HEK293T (cell line): Measurements from ENCODE around the gene SLC16A6.

Experiments
- CTCF ChIA-PET: fragments of 350-600 bp; formaldehyde crosslinking; extraction: SDS; loops from one replicate; lab custom pipeline; 2021; ENCODE audit warnings: antibody characterized with exemption, inconsistent platforms; lab: Yijun Ruan, JAX
- POLR2A ChIA-PET: fragments of 350-600 bp; formaldehyde crosslinking; extraction: SDS; loops from one replicate; lab custom pipeline; 2020; ENCODE audit warnings: antibody characterized with exemption, inconsistent platforms; lab: Yijun Ruan, JAX
- DNase-seq: peaks from one replicate; pipeline ENCODE4 v3.0.0; 2012; ENCODE audit warnings: mixed read lengths; ENCODE audit errors: extremely low spot score
- ARNT ChIP-seq: fragments of 450-650 bp; IDR thresholded peaks from 2 replicates; pipeline ENCODE4 v1.6.1; 2017; ENCODE audit warnings: mild to moderate bottlenecking
- BHLHE40 ChIP-seq: fragments of 450-650 bp; IDR thresholded peaks from 2 replicates; pipeline ENCODE4 v1.6.1; 2016; ENCODE audit warnings: mild to moderate bottlenecking, moderate library complexity, borderline replicate concordance
- CTBP1 ChIP-seq: fragments of 450-650 bp; IDR thresholded peaks from 2 replicates; pipeline ENCODE4 v1.6.1; 2016; ENCODE audit warnings: borderline replicate concordance
- ELF4 ChIP-seq: fragments of 450-650 bp; IDR thresholded peaks from 2 replicates; pipeline ENCODE4 v1.6.1; 2017; ENCODE audit warnings: antibody characterized with exemption
- FOXA1 ChIP-seq: fragments of 450-650 bp; IDR thresholded peaks from 2 replicates; pipeline ENCODE4 v1.6.1; 2016; ENCODE audit warnings: mild to moderate bottlenecking
- FOXK2 ChIP-seq: fragments of 450-650 bp; IDR thresholded peaks from 2 replicates; pipeline ENCODE4 v1.6.1; 2016; ENCODE audit warnings: mild to moderate bottlenecking
- FOXM1 ChIP-seq: fragments of 450-650 bp; IDR thresholded peaks from 2 replicates; pipeline ENCODE4 v1.6.1; 2017; ENCODE audit warnings: mild to moderate bottlenecking, borderline replicate concordance
- HDGF ChIP-seq: fragments of 450-650 bp; IDR thresholded peaks from 2 replicates; pipeline ENCODE4 v1.6.1; 2017; ENCODE audit warnings: antibody characterized with exemption, borderline replicate concordance
- L3MBTL2 ChIP-seq: fragments of 450-650 bp; conservative IDR thresholded peaks from 2 replicates; pipeline ENCODE4 v1.6.1; 2016; ENCODE audit warnings: mild to moderate bottlenecking
- LEF1 ChIP-seq: fragments of 450-650 bp; IDR thresholded peaks from 2 replicates; pipeline ENCODE4 v1.6.1; 2017; ENCODE audit warnings: mild to moderate bottlenecking, borderline replicate concordance
- NFRKB ChIP-seq: fragments of 450-650 bp; IDR thresholded peaks from 2 replicates; pipeline ENCODE4 v1.6.1; 2016; ENCODE audit warnings: mild to moderate bottlenecking, moderate library complexity
- SP1 ChIP-seq: fragments of 450-650 bp; IDR thresholded peaks from 2 replicates; pipeline ENCODE4 v1.6.1; 2017
- SUZ12 ChIP-seq: fragments of 450-650 bp; IDR thresholded peaks from 2 replicates; pipeline ENCODE4 v1.6.1; 2016; ENCODE audit warnings: mild to moderate bottlenecking
- TARDBP ChIP-seq: fragments of 450-650 bp; IDR thresholded peaks from 2 replicates; pipeline ENCODE4 v1.6.1; 2016
- ZNF384 ChIP-seq: fragments of 450-650 bp; IDR thresholded peaks from 2 replicates; pipeline ENCODE4 v1.6.1; 2016

Gene SLC16A6

DNA sequence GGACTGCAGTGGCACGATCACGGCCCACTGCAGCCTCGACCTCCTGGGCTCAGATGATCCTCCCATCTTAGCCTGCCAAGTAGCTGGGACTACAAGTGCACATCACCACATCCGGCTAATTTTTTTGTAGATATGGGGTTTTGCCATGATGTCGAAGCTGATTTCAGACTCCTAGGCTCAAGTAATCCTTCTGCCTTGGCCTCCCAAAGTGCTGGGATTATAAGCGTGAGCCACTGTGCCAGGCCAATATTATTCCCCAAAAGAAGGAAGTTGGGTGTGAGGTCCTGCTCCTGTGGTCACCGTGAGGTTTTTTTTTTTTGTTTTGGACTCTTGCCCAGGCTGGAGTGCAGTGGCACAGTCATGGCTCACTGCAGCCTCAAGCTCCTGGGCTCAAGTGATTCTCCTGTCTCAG lies 41.6 kb downstream of the SLC16A6 start:
- no peak for TF ChIP-seq FOXK2
- TF ChIP-seq FOXA1 = no peak
- TF ChIP-seq ELF4 = no peak
- TF ChIP-seq SUZ12 = no peak
- no peak for TF ChIP-seq L3MBTL2
- no peak for TF ChIP-seq FOXM1
- no peak for DNase-seq
- POLR2A ChIA-PET = interaction anchor here (3.3 to 3.4 kb wide), 2 partner anchors 10 to 208 kb away, joined by 15 to 19 read pairs; partner anchors contain the start of gene WIPI1
- CTCF ChIA-PET = interaction anchor here (1.2 kb wide), 1 partner anchor 49 kb away, joined by 4 read pairs; no protein-coding TSS in a partner anchor

- no peak for DNase-seq
- ChIA-PET POLR2A (interaction anchor here (1.0 to 3.4 kb wide), 9 partner anchors 10 to 208 kb away, joined by 3 to 19 read pairs (median 9); partner anchors contain the start of genes ARSG, SLC16A6 and WIPI1), CTCF (interaction anchor here (0.5 to 1.2 kb wide), 3 partner anchors 43 to 81 kb away, joined by 3 to 4 read pairs (median 3); no protein-coding TSS in a partner anchor)
- TF ChIP-seq FOXK2 (no peak), ELF4 (no peak), TARDBP (no peak), SUZ12 (no peak), SP1 (no peak), NFRKB (no peak), L3MBTL2 (no peak), FOXA1 (no peak), LEF1 (no peak), BHLHE40 (no peak), ARNT (no peak), ZNF384 (no peak), FOXM1 (no peak)
These were observed 42.0 kb downstream of the SLC16A6 start for GRCh38 chr17:68248891-68249290.

GRCh38 chr17:68248199-68248825 lies 42.6 kb downstream of the SLC16A6 start:
- TF ChIP-seq LEF1 = no peak
- TF ChIP-seq CTBP1 = no peak
- ChIA-PET POLR2A (interaction anchor here (0.6 to 3.4 kb wide), 25 partner anchors 10 to 264 kb away, joined by 3 to 19 read pairs (median 4); partner anchors contain the start of genes ARSG, PRKAR1A, SLC16A6 and WIPI1), CTCF (interaction anchor here (0.5 to 1.2 kb wide), 5 partner anchors 12 to 214 kb away, joined by 3 to 8 read pairs (median 3); no protein-coding TSS in a partner anchor)
- no peak for DNase-seq

- TF ChIP-seq L3MBTL2 = peak; percentile 86
- TF ChIP-seq SUZ12 = no peak
- peak; percentile 45; the same call in 1 of the 2 replicates for TF ChIP-seq SP1
- TF ChIP-seq ZNF384 = no peak
- ChIA-PET POLR2A (interaction anchor here (0.6 to 3.4 kb wide), 26 partner anchors 9 to 265 kb away, joined by 3 to 19 read pairs (median 4); partner anchors contain the start of genes ARSG, PRKAR1A, SLC16A6 and WIPI1), CTCF (interaction anchor here (0.6 to 1.0 kb wide), 4 partner anchors 11 to 215 kb away, joined by 3 to 8 read pairs (median 3); no protein-coding TSS in a partner anchor)
- DNase-seq = peak; percentile 97
These were observed 43.3 kb downstream of the SLC16A6 start, which contains the start of gene AMZ2 for GRCh38 chr17:68247445-68248198. TSS of gene AMZ2 (plus strand) at chr17:68248043. CDS start at chr17:68250188, 2,145 bp downstream.

DNA sequence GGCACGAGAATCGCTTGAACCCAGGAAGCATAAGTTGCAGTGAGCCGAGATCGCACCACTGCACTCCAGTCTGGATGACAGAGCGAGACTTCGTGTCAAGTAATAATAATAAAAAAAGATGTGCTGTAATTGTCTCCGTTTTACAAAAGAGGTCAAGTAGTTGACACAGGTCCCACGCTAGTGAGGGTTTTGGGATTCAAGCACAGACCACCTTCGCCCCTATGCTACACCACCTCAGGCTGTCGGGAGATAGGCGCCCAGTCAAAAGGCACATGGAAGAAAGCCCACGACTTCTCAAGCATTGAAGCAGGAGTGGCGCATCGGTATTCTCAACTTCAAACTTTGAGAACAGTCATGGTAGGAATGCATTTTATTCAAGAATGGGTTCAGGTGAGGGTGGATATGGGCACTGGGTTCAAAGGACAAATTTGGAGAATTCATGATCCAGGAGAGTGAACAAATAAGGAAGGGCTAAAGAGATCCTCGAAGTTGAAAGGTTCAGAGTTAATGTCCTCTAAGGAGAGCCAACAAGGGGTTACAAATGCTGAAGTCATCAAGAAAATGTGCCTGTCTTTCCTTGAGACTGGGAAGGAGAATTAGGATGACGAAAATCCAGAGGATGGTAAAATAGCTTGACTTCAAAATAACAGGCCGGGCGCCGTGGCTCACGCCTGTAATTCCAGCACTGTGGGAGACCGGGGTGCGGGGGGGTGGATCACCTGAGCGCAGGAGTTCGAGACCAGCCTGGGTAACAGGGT lies 44.5 kb downstream of the SLC16A6 start:
- ChIA-PET CTCF (interaction anchor here (0.6 to 1.0 kb wide), 2 partner anchors 32 to 42 kb away, joined by 3 read pairs; no protein-coding TSS in a partner anchor), POLR2A (interaction anchor here (1.0 to 3.4 kb wide), 12 partner anchors 8 to 211 kb away, joined by 3 to 19 read pairs (median 9); partner anchors contain the start of gene WIPI1)
- DNase-seq = no peak
- no peak for TF ChIP-seq CTBP1
- TF ChIP-seq FOXK2 = no peak
- no peak for TF ChIP-seq SUZ12
- no peak for TF ChIP-seq SP1

- ChIA-PET POLR2A (no interaction called here), CTCF (no interaction called here)
- TF ChIP-seq ZNF384 (no peak), NFRKB (no peak), LEF1 (no peak), FOXM1 (no peak)
- no peak for DNase-seq
These were observed 51.1 kb downstream of the SLC16A6 start for GRCh38 chr17:68239632-68240366.

DNA sequence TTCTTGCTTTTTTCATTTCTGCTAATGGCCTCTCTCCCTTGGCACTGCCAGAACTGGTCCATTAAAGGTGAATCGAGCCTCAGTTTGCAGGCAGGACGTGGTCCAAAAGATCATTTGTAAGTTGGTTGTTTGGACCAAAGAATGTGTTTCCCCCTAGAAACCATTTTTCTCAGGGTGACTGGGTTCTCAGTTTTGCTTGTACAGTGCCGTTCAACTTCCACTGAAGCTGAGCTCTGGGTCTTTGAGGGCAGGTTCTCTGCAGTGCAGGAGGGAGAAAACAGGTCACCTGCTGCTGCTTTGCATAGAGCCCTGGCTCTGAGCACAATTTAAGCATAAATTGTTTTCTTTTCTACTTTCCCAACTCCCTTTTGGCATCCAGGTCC lies 52.1 kb downstream of the SLC16A6 start:
- no peak for DNase-seq
- ChIA-PET POLR2A (interaction anchor here (2.1 kb wide), 1 partner anchor 9 kb away, joined by 9 read pairs; the partner anchor contains the start of gene AMZ2), CTCF (no interaction called here)
- TF ChIP-seq ZNF384 (no peak), FOXA1 (no peak), L3MBTL2 (no peak), TARDBP (no peak), FOXM1 (no peak), NFRKB (no peak), BHLHE40 (no peak), HDGF (no peak), SUZ12 (no peak), CTBP1 (no peak)
